K562 (cell line): Measurements from ENCODE around the gene SOS1. TPM values are rescaled to one million over a fixed set of nuclear protein-coding genes. Genes with fewer than 3 reads are reported as not detected.

Source experiments
- BHLHE40 ChIP-seq: IDR thresholded peaks from 2 replicates; pipeline ENCODE4 v1.6.1; 2011; ENCODE audit warnings: low read length, improper control_type of control experiment
- BRD9 ChIP-seq: fragments of 450-650 bp; IDR thresholded peaks from 2 replicates; pipeline ENCODE4 v1.6.1; 2018; ENCODE audit warnings: low read depth; ENCODE audit not compliant: partially characterized antibody
- CAMTA2 ChIP-seq: fragments of 250-450 bp; sonication (Bioruptor Pico); conservative IDR thresholded peaks from 2 replicates; pipeline ENCODE4 v1.5.1; 2022
- CHCHD3 ChIP-seq: fragments of 250-450 bp; sonication (Bioruptor Pico); IDR thresholded peaks from 2 replicates; pipeline ENCODE4 v2.1.2; 2022; ENCODE audit warnings: mild to moderate bottlenecking
- CHD4 ChIP-seq: fragments of 200-600 bp; sonication (generic); IDR thresholded peaks from 3 replicates; pipeline ENCODE4 v1.6.1; 2012; ENCODE audit warnings: low read depth, mild to moderate bottlenecking, mixed read lengths, low read length, inconsistent platforms; ENCODE audit not compliant: insufficient read depth, insufficient replicate concordance, poor library complexity, severe bottlenecking
- DACH1 ChIP-seq: fragments of 450-650 bp; IDR thresholded peaks from 2 replicates; pipeline ENCODE4 v1.6.1; 2018; ENCODE audit not compliant: partially characterized antibody
- DNMT1 ChIP-seq: fragments of 450-650 bp; IDR thresholded peaks from 2 replicates; pipeline ENCODE4 v1.6.1; 2016; ENCODE audit warnings: antibody characterized with exemption, mild to moderate bottlenecking
- ELF4 ChIP-seq: fragments of 450-650 bp; formaldehyde crosslinking; IDR thresholded peaks from 2 replicates; pipeline ENCODE4 v1.4.0; 2022; ENCODE audit warnings: missing genetic modification characterization
- ESRRA ChIP-seq: fragments of 450-650 bp; IDR thresholded peaks from 2 replicates; pipeline ENCODE4 v1.6.1; 2014; ENCODE audit warnings: low read depth, mild to moderate bottlenecking, moderate library complexity, borderline replicate concordance
- ESRRB ChIP-seq: fragments of 250-450 bp; sonication (Bioruptor Pico); IDR thresholded peaks from 2 replicates; pipeline ENCODE4 v1.5.0; 2020; ENCODE audit warnings: mild to moderate bottlenecking, moderate library complexity, borderline replicate concordance
- GATA2 ChIP-seq: sonication (generic); formaldehyde crosslinking; IDR thresholded peaks from 2 replicates; pipeline ENCODE4 v1.4.0; 2020; ENCODE audit warnings: mild to moderate bottlenecking, missing genetic modification reagents
- IRF2 ChIP-seq: sonication (generic); formaldehyde crosslinking; IDR thresholded peaks from 2 replicates; pipeline ENCODE4 v1.8.1; 2022; ENCODE audit warnings: mild to moderate bottlenecking, missing genetic modification reagents
- KLF10 ChIP-seq: fragments of 250-450 bp; sonication (Bioruptor Pico); IDR thresholded peaks from 2 replicates; pipeline ENCODE4 v1.6.1; 2021; ENCODE audit warnings: matching md5 sums
- MAFF ChIP-seq: IDR thresholded peaks from 2 replicates; pipeline ENCODE4 v1.6.1; 2012; ENCODE audit warnings: low read length, improper control_type of control experiment
- RFX5 ChIP-seq: IDR thresholded peaks from 2 replicates; pipeline ENCODE4 v1.6.1; 2011; ENCODE audit warnings: low read depth, mild to moderate bottlenecking, improper control_type of control experiment, low read length
- U2AF2 ChIP-seq: fragments of 200-400 bp; formaldehyde crosslinking; optimal IDR thresholded peaks from 2 replicates; pipeline ENCODE3; 2017; ENCODE audit warnings: low read depth, mild to moderate bottlenecking, low read length
- ZNF79 ChIP-seq: fragments of 250-450 bp; sonication (Bioruptor Pico); IDR thresholded peaks from 2 replicates; pipeline ENCODE4 v1.4.0; 2020; ENCODE audit warnings: low read depth, mild to moderate bottlenecking, moderate library complexity
- polyA plus RNA-seq, 8 experiments: library from polyadenylated mRNA; depleted of rRNA in 4 of 8; stranded (reverse) in 5 of 8; unstranded in 3 of 8; fragments of >200 nt; fragmentation: Nextera tagmentation in 2 of 8; fragmentation: Illumina TruSeq in 1 of 8; extraction: Ambion mirVana in 2 of 8; extraction: Trizol in 1 of 8; gene quantifications; 2 replicates each; pipeline versions ENCODE4 v1.2.1 to v1.2.3, GENCODE V29; 2011 to 2014; ENCODE audit warnings: inconsistent platforms in 1 of 8, missing spikeins in 1 of 8
- total RNA-seq, 7 experiments: library from RNA; depleted of rRNA in 6 of 7; stranded (reverse); fragments of >200 nt in 6 of 7; fragmentation: Illumina TruSeq in 2 of 7; extraction: Trizol in 2 of 7; gene quantifications; 2 replicates each; pipeline versions ENCODE4 v1.2.1 to v1.2.3, GENCODE V29; 2011 to 2021; ENCODE audit warnings: low replicate concordance in 1 of 7
- TF ChIP-seq, protein P1 (sequence below): fragments of 250-450 bp; sonication (Bioruptor Pico); IDR thresholded peaks from 2 replicates; pipeline ENCODE4 v1.8.0; 2022; ENCODE audit warnings: inconsistent platforms, mild to moderate bottlenecking, moderate library complexity, borderline replicate concordance
- TF ChIP-seq, protein P2 (sequence below): sonication (generic); formaldehyde crosslinking; IDR thresholded peaks from 2 replicates; pipeline ENCODE4 v1.8.0; 2022; ENCODE audit warnings: missing genetic modification reagents, mild to moderate bottlenecking, borderline replicate concordance
- TF ChIP-seq, protein P3 (sequence below): fragments of 150-350 bp; conservative IDR thresholded peaks from 2 replicates; pipeline ENCODE4 v1.6.1; 2014; ENCODE audit warnings: low read length
- TF ChIP-seq, protein P4 (sequence below): fragments of 250-450 bp; sonication (Bioruptor Pico); IDR thresholded peaks from 2 replicates; pipeline ENCODE4 v1.4.0; 2020; ENCODE audit warnings: mild to moderate bottlenecking, moderate library complexity, borderline replicate concordance

The SOS1 gene
- total and polyA plus RNA-seq, 9 of the 15 experiments (the other 6 are each of a cell fraction or from before 2014, with no cell fraction given) = 2.5 to 27.1 (median 16.3) TPM

DNA sequence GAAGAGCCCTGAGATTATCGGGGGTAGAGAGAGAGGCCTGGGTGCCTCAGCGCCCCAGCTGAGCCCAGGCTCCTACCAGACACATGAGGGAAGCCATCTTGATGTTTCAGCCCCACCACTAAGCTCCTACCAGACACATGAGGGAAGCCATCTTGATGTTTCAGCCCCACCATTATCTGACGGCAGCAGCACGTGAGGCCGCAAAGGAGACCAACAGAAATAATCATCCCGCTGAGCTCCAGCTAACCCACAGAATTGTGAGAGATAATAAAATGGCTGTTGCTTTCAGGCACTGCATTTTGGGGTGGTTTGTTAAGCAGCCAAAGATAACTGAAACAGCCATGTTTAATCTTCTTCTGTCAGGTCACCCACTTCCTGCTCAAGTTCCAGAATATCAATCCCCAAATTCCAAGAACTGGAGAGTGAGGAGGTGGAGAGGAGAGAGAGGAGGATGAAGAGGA lies 29.3 kb upstream of the SOS1 start (continued):
- TF ChIP-seq RFX5 (no peak), DNMT1 (no peak), BRD9 (peak; percentile 84), DACH1 (no peak), U2AF2 (no peak), ZNF79 (CRISPR knock-in tag) (peak; percentile 91), CHCHD3 (CRISPR knock-in tag) (no peak), MAFF (no peak), ESRRA (no peak), CHD4 (no peak), IRF2 (CRISPR knock-in tag) (no peak), CAMTA2 (CRISPR knock-in tag) (no peak), ESRRB (CRISPR knock-in tag) (no peak), ELF4 (CRISPR knock-in tag) (no peak), BHLHE40 (peak; percentile 93), GATA2 (CRISPR knock-in tag) (no peak), KLF10 (peak; percentile 72; the same call in 1 of the 2 replicates)
- TF ChIP-seq, protein P1, sequence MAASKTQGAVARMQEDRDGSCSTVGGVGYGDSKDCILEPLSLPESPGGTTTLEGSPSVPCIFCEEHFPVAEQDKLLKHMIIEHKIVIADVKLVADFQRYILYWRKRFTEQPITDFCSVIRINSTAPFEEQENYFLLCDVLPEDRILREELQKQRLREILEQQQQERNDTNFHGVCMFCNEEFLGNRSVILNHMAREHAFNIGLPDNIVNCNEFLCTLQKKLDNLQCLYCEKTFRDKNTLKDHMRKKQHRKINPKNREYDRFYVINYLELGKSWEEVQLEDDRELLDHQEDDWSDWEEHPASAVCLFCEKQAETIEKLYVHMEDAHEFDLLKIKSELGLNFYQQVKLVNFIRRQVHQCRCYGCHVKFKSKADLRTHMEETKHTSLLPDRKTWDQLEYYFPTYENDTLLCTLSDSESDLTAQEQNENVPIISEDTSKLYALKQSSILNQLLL (CRISPR knock-in tag) = no peak
- TF ChIP-seq, protein P2, sequence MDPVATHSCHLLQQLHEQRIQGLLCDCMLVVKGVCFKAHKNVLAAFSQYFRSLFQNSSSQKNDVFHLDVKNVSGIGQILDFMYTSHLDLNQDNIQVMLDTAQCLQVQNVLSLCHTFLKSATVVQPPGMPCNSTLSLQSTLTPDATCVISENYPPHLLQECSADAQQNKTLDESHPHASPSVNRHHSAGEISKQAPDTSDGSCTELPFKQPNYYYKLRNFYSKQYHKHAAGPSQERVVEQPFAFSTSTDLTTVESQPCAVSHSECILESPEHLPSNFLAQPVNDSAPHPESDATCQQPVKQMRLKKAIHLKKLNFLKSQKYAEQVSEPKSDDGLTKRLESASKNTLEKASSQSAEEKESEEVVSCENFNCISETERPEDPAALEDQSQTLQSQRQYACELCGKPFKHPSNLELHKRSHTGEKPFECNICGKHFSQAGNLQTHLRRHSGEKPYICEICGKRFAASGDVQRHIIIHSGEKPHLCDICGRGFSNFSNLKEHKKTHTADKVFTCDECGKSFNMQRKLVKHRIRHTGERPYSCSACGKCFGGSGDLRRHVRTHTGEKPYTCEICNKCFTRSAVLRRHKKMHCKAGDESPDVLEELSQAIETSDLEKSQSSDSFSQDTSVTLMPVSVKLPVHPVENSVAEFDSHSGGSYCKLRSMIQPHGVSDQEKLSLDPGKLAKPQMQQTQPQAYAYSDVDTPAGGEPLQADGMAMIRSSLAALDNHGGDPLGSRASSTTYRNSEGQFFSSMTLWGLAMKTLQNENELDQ (CRISPR knock-in tag) = no peak
- TF ChIP-seq, protein P3, sequence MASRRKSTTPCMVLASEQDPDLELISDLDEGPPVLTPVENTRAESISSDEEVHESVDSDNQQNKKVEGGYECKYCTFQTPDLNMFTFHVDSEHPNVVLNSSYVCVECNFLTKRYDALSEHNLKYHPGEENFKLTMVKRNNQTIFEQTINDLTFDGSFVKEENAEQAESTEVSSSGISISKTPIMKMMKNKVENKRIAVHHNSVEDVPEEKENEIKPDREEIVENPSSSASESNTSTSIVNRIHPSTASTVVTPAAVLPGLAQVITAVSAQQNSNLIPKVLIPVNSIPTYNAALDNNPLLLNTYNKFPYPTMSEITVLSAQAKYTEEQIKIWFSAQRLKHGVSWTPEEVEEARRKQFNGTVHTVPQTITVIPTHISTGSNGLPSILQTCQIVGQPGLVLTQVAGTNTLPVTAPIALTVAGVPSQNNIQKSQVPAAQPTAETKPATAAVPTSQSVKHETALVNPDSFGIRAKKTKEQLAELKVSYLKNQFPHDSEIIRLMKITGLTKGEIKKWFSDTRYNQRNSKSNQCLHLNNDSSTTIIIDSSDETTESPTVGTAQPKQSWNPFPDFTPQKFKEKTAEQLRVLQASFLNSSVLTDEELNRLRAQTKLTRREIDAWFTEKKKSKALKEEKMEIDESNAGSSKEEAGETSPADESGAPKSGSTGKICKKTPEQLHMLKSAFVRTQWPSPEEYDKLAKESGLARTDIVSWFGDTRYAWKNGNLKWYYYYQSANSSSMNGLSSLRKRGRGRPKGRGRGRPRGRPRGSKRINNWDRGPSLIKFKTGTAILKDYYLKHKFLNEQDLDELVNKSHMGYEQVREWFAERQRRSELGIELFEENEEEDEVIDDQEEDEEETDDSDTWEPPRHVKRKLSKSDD = no peak
- TF ChIP-seq, protein P4, sequence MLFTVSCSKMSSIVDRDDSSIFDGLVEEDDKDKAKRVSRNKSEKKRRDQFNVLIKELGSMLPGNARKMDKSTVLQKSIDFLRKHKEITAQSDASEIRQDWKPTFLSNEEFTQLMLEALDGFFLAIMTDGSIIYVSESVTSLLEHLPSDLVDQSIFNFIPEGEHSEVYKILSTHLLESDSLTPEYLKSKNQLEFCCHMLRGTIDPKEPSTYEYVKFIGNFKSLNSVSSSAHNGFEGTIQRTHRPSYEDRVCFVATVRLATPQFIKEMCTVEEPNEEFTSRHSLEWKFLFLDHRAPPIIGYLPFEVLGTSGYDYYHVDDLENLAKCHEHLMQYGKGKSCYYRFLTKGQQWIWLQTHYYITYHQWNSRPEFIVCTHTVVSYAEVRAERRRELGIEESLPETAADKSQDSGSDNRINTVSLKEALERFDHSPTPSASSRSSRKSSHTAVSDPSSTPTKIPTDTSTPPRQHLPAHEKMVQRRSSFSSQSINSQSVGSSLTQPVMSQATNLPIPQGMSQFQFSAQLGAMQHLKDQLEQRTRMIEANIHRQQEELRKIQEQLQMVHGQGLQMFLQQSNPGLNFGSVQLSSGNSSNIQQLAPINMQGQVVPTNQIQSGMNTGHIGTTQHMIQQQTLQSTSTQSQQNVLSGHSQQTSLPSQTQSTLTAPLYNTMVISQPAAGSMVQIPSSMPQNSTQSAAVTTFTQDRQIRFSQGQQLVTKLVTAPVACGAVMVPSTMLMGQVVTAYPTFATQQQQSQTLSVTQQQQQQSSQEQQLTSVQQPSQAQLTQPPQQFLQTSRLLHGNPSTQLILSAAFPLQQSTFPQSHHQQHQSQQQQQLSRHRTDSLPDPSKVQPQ (CRISPR knock-in tag) = peak; percentile 83
